ENCODE data around the gene POLR1G.

Gene POLR1G

DNA sequence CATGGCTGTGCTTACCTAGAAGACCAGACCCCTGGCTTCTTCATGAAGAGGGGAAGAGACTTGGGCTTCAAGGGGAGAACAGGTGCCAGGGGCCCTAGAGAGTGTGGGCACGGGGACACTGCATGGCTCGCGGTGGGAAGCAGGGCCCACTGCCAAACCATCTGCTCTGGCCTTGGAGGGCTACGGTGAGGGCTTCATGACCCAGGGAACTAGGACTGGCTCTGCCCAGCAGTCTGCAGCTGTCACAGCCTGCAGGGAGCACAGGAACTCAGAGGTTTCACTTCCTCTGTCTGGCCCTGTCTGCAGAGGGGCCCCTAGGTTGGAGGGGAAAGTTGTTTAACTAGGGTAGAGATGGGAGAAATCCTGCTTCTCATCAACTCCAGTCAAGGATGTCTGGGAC, 13.0 kb downstream of the POLR1G start:
- Histone ChIP-seq H3K4me3 (ENCODE audit: insufficient read depth, low read length, poor library complexity, severe bottlenecking) (peak overlapping the region; percentile 2), H3K27ac (ENCODE audit: low read depth, low read length) (peak overlapping the region; percentile 75), H3K9ac (ENCODE audit: low read length) (peak overlapping the region; percentile 42)

DNA sequence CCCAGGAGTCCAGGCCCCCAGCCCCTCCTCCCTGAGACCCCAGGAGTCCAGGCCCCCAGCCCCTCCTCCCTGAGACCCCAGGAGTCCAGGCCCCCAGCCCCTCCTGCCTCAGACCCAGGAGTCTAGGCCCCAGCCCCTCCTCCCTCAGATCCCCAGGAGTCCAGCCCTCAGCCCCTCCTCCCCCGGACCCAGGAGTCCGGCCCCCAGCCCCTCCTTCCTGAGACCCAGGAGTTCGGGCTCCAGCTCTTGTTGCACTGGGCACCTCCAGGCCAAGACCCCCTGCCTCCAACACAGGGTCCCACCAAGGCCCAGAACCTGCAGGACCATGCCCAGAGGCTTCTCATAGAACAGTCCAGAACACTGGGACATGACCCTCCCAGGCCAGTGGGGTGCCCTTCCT, 13.5 kb downstream of the POLR1G start:
- Histone ChIP-seq H3K4me2 (ENCODE audit: low read depth, low read length, poor library complexity, severe bottlenecking) (peak overlapping the region; percentile 49), H3K36me3 (ENCODE audit: low read length) (no peaks in the 10 kb centered on the region), H3K9me2 (replicated peaks; ENCODE audit: insufficient read depth, low read length) (no peaks in the 10 kb centered on the region), H3K79me2 (ENCODE audit: insufficient read depth, low read length) (no peaks in the 10 kb centered on the region), H3F3A (ENCODE audit: insufficient read depth) (peaks cover 15% of the 10 kb centered on the region), H3K27ac (ENCODE audit: low read depth, low read length) (peak overlapping the region; percentile 75), H3K9me3 (ENCODE audit: insufficient read depth, low read length) (no peaks in the 10 kb centered on the region), H3K4me3 (ENCODE audit: insufficient read depth, low read length, poor library complexity, severe bottlenecking) (peak overlapping the region; percentile 3), H3K27me3 (ENCODE audit: low read length) (no peaks in the 10 kb centered on the region), H4K20me1 (ENCODE audit: low read depth, low read length) (no peaks in the 10 kb centered on the region), H3K9ac (ENCODE audit: low read length) (peak overlapping the region; percentile 42), H2AFZ (ENCODE audit: low read depth, low read length, severe bottlenecking) (no peak overlapping the region)
- no peak for TF ChIP-seq EZH2phosphoT487 (conservative IDR thresholded peaks at IDR 0.05; ENCODE audit: low read length)
- TF ChIP-seq, protein P1, sequence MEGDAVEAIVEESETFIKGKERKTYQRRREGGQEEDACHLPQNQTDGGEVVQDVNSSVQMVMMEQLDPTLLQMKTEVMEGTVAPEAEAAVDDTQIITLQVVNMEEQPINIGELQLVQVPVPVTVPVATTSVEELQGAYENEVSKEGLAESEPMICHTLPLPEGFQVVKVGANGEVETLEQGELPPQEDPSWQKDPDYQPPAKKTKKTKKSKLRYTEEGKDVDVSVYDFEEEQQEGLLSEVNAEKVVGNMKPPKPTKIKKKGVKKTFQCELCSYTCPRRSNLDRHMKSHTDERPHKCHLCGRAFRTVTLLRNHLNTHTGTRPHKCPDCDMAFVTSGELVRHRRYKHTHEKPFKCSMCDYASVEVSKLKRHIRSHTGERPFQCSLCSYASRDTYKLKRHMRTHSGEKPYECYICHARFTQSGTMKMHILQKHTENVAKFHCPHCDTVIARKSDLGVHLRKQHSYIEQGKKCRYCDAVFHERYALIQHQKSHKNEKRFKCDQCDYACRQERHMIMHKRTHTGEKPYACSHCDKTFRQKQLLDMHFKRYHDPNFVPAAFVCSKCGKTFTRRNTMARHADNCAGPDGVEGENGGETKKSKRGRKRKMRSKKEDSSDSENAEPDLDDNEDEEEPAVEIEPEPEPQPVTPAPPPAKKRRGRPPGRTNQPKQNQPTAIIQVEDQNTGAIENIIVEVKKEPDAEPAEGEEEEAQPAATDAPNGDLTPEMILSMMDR (IDR thresholded peaks at IDR 0.05; ENCODE audit: insufficient read depth, low read length, poor library complexity, severe bottlenecking): no peak

More for the DNA sequence above, 13.0 kb downstream of the POLR1G start:
- H3K79me2 ChIP-seq (ENCODE audit: insufficient read depth, low read length): no peaks in the 10 kb centered on the region
- H3K4me2 ChIP-seq (ENCODE audit: low read depth, low read length, poor library complexity, severe bottlenecking): peak overlapping the region; percentile 49
- H4K20me1 ChIP-seq (ENCODE audit: low read depth, low read length): no peaks in the 10 kb centered on the region
- no peaks in the 10 kb centered on the region for H3K36me3 ChIP-seq (ENCODE audit: low read length)
- H3K9me2 ChIP-seq (replicated peaks; ENCODE audit: insufficient read depth, low read length): no peaks in the 10 kb centered on the region
- H3F3A ChIP-seq (ENCODE audit: insufficient read depth): peaks cover 11% of the 10 kb centered on the region
- no peak overlapping the region for H2AFZ ChIP-seq (ENCODE audit: low read depth, low read length, severe bottlenecking)
- H3K9me3 ChIP-seq (ENCODE audit: insufficient read depth, low read length): no peaks in the 10 kb centered on the region
- no peaks in the 10 kb centered on the region for H3K27me3 ChIP-seq (ENCODE audit: low read length)
- no peak for TF ChIP-seq EZH2phosphoT487 (conservative IDR thresholded peaks at IDR 0.05; ENCODE audit: low read length)
- TF ChIP-seq, protein P1 (IDR thresholded peaks at IDR 0.05; ENCODE audit: insufficient read depth, low read length, poor library complexity, severe bottlenecking): no peak

DNA sequence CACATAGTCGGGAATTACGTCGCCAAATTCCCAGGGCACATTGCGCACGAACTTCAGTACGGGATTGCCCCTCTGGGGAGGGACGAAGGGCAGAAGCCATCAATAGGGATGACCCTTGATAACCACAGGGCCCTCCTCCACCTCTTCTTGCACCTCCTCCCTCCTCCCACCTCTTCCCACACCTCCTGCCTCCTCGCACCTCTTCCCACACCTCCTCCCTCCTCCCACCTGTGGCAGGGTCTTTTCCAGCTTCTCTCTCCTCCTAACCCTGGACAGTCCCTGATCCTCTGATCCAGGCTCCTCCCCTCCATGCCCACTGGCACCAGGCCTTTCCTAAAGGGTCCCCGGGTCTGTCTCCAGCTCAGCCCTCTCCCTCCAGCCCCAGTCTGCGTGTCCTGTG, 13.9 kb downstream of the POLR1G start:
- Histone ChIP-seq H3K79me2 (ENCODE audit: insufficient read depth, low read length) (no peaks in the 10 kb centered on the region), H3K36me3 (ENCODE audit: low read length) (no peaks in the 10 kb centered on the region), H3K9me2 (replicated peaks; ENCODE audit: insufficient read depth, low read length) (no peaks in the 10 kb centered on the region), H4K20me1 (ENCODE audit: low read depth, low read length) (no peaks in the 10 kb centered on the region), H3K9me3 (ENCODE audit: insufficient read depth, low read length) (no peaks in the 10 kb centered on the region), H3F3A (ENCODE audit: insufficient read depth) (peaks cover 15% of the 10 kb centered on the region), H3K4me2 (ENCODE audit: low read depth, low read length, poor library complexity, severe bottlenecking) (peak overlapping the region; percentile 49), H3K27me3 (ENCODE audit: low read length) (no peaks in the 10 kb centered on the region), H3K27ac (ENCODE audit: low read depth, low read length) (peak overlapping the region; percentile 75), H3K4me3 (ENCODE audit: insufficient read depth, low read length, poor library complexity, severe bottlenecking) (no peak overlapping the region), H3K9ac (ENCODE audit: low read length) (no peak overlapping the region), H2AFZ (ENCODE audit: low read depth, low read length, severe bottlenecking) (no peak overlapping the region)
- no peak for TF ChIP-seq EZH2phosphoT487 (conservative IDR thresholded peaks at IDR 0.05; ENCODE audit: low read length)
- TF ChIP-seq, protein P1 (IDR thresholded peaks at IDR 0.05; ENCODE audit: insufficient read depth, low read length, poor library complexity, severe bottlenecking): no peak
